ENCODE data around the gene TAS2R4.
"Not testable (repeated sequence)": the region's sequence is repeated elsewhere in the genome, so short reads cannot be mapped to it uniquely, and the experiment has no call there.

Gene TAS2R4

GRCh38 chr7:141776374-141776773 lies at the start of gene TAS2R4:
Gene TAS2R4 (plus strand): TSS chr7:141776674. CDS start chr7:141778489, 1,815 bp downstream.
- intact Hi-C loops (cut with DNase I), result no loop called here
- no peak for DNase-seq

GRCh38 chr7:141729020-141729419 lies 47.5 kb upstream of the TAS2R4 start:
- intact Hi-C loops (cut with DNase I), result no loop called here
- DNase-seq, result no peak

- DNase-seq, result peak in 8 of 42 donors; percentile 8 to 49 (median 23)
Measured at GRCh38 chr7:141731476-141732149, 44.9 kb upstream of the TAS2R4 start.

GRCh38 chr7:141737118-141737835 lies 39.2 kb upstream of the TAS2R4 start:
- intact Hi-C loops (cut with DNase I), result loop anchor here (5.0 kb wide), 1 partner anchor 35 kb away; the partner anchor contains the start of gene DENND11

More at GRCh38 chr7:141731476-141732149, 44.9 kb upstream of the TAS2R4 start:
- intact Hi-C loops (cut with DNase I), result no loop called here

GRCh38 chr7:141737836-141738591 lies 38.5 kb upstream of the TAS2R4 start, which contains the start of gene SSBP1:
Gene SSBP1 (plus strand): TSS chr7:141738358. CDS start chr7:141739167, 809 bp downstream.
- peak; percentile 82 to 97 (median 92) for DNase-seq
- intact Hi-C loops (cut with DNase I), result loop anchor here (2.0 to 5.0 kb wide), 2 partner anchors 36 to 85 kb away; partner anchors contain the start of gene DENND11

More at GRCh38 chr7:141737118-141737835, 39.2 kb upstream of the TAS2R4 start:
- DNase-seq, result peak in 1 of 42 donors; percentile 4

- intact Hi-C loops (cut with DNase I), result loop anchor here (2.0 to 5.0 kb wide), 2 partner anchors 36 to 86 kb away; partner anchors contain the start of gene DENND11
- no peak for DNase-seq
Measured at GRCh38 chr7:141738592-141739013, 37.9 kb upstream of the TAS2R4 start.

- no peak for DNase-seq
- intact Hi-C loops (cut with DNase I), result loop anchor here (2.0 to 5.0 kb wide), 2 partner anchors 37 to 86 kb away; partner anchors contain the start of gene DENND11
Measured at GRCh38 chr7:141739250-141739649, 37.2 kb upstream of the TAS2R4 start.

- intact Hi-C loops (cut with DNase I), result no loop called here
Measured at GRCh38 chr7:141742229-141742628, 34.2 kb upstream of the TAS2R4 start.

GRCh38 chr7:141744131-141744530 lies 32.3 kb upstream of the TAS2R4 start:
- no peak for DNase-seq
- intact Hi-C loops (cut with DNase I), result no loop called here

More at GRCh38 chr7:141742229-141742628, 34.2 kb upstream of the TAS2R4 start:
- no peak for DNase-seq

GRCh38 chr7:141748396-141748795 lies 28.1 kb upstream of the TAS2R4 start:
- DNase-seq, result no peak
- intact Hi-C loops (cut with DNase I), result no loop called here

- intact Hi-C loops (cut with DNase I); DNase-seq: not testable (repeated sequence)
Measured at GRCh38 chr7:141751904-141752303, 24.6 kb upstream of the TAS2R4 start.

- intact Hi-C loops (cut with DNase I), result no loop called here
- no peak for DNase-seq
Measured at GRCh38 chr7:141752634-141753033, 23.8 kb upstream of the TAS2R4 start.

GRCh38 chr7:141754939-141755338 lies 21.5 kb upstream of the TAS2R4 start:
- intact Hi-C loops (cut with DNase I), result no loop called here
- DNase-seq, result no peak

GRCh38 chr7:141763797-141764196 lies 12.7 kb upstream of the TAS2R4 start, which contains the start of gene TAS2R3:
Gene TAS2R3 (plus strand): TSS chr7:141764097. CDS start chr7:141764159, 62 bp downstream.
- no peak for DNase-seq
- intact Hi-C loops (cut with DNase I), result no loop called here

- DNase-seq; intact Hi-C loops (cut with DNase I): not testable (repeated sequence)
Measured at GRCh38 chr7:141770083-141770583, 6.3 kb upstream of the TAS2R4 start.

GRCh38 chr7:141785706-141786552 lies 9.5 kb downstream of the TAS2R4 start:
- DNase-seq, result peak in 28 of 42 donors; percentile 5 to 74 (median 38)
- intact Hi-C loops (cut with DNase I), result loop anchor here (5.0 kb wide), 1 partner anchor 129 kb away; no protein-coding TSS in a partner anchor

GRCh38 chr7:141788296-141788695 lies 11.8 kb downstream of the TAS2R4 start:
- intact Hi-C loops (cut with DNase I), result loop anchor here (5.0 kb wide), 1 partner anchor 131 kb away; no protein-coding TSS in a partner anchor

GRCh38 chr7:141789917-141790316 lies 13.4 kb downstream of the TAS2R4 start, which contains the start of gene TAS2R5:
Gene TAS2R5 (plus strand): TSS chr7:141790217. CDS start chr7:141790362, 145 bp downstream.
- intact Hi-C loops (cut with DNase I), result loop anchor here (5.0 kb wide), 1 partner anchor 133 kb away; no protein-coding TSS in a partner anchor

More at GRCh38 chr7:141788296-141788695, 11.8 kb downstream of the TAS2R4 start:
- DNase-seq, result no peak

More at GRCh38 chr7:141789917-141790316, 13.4 kb downstream of the TAS2R4 start, which contains the start of gene TAS2R5:
- DNase-seq, result no peak

All from head of caudate nucleus (tissue), 42 donors.